NK-92 (cell line): ENCODE data around the gene CCDC190.
"Not testable (repeated sequence)": the region's sequence is repeated elsewhere in the genome, so short reads cannot be mapped to it uniquely, and the experiment has no call there.

Experiments used
- DNase-seq: peaks from one replicate; lab custom pipeline; 2025; ENCODE audit not compliant: unreplicated experiment; lab: John Stamatoyannopoulos, UW

CCDC190 gene

GRCh38 chr1:162861101-162861500 is at the start of gene CCDC190:
Gene CCDC190 (minus strand): TSS chr1:162861175. CDS start chr1:162859646, 1,529 bp downstream.
- DNase-seq = no peak

- DNase-seq = no peak
Observed at GRCh38 chr1:162910161-162910560, 49.2 kb upstream of the CCDC190 start.

GRCh38 chr1:162908780-162909179 is 47.8 kb upstream of the CCDC190 start:
- DNase-seq = no peak

GRCh38 chr1:162908236-162908635 is 47.3 kb upstream of the CCDC190 start:
- no peak for DNase-seq

- no peak for DNase-seq
Observed at GRCh38 chr1:162906485-162906884, 45.5 kb upstream of the CCDC190 start.

- no peak for DNase-seq
Observed at GRCh38 chr1:162905174-162906158, 44.5 kb upstream of the CCDC190 start.

- no peak for DNase-seq
Observed at GRCh38 chr1:162904579-162904978, 43.6 kb upstream of the CCDC190 start.

- DNase-seq = no peak
Observed at GRCh38 chr1:162904023-162904422, 43.0 kb upstream of the CCDC190 start.

GRCh38 chr1:162903246-162903645 is 42.3 kb upstream of the CCDC190 start:
- DNase-seq = no peak

- DNase-seq = no peak
Observed at GRCh38 chr1:162902416-162902815, 41.4 kb upstream of the CCDC190 start.

GRCh38 chr1:162901243-162901642 is 40.3 kb upstream of the CCDC190 start:
- DNase-seq = no peak

- DNase-seq = no peak
Observed at GRCh38 chr1:162899422-162900146, 38.6 kb upstream of the CCDC190 start.

GRCh38 chr1:162893612-162893908 is 32.6 kb upstream of the CCDC190 start:
- no peak for DNase-seq

GRCh38 chr1:162892906-162893611 is 32.1 kb upstream of the CCDC190 start:
- no peak for DNase-seq

GRCh38 chr1:162889989-162890388 is 29.0 kb upstream of the CCDC190 start:
- DNase-seq = no peak

GRCh38 chr1:162886705-162887104 is 25.7 kb upstream of the CCDC190 start:
- no peak for DNase-seq

- no peak for DNase-seq
Observed at GRCh38 chr1:162885265-162885664, 24.3 kb upstream of the CCDC190 start.

- no peak for DNase-seq
Observed at GRCh38 chr1:162884831-162885230, 23.9 kb upstream of the CCDC190 start.

- DNase-seq = no peak
Observed at GRCh38 chr1:162882248-162882674, 21.3 kb upstream of the CCDC190 start.

GRCh38 chr1:162881590-162881989 is 20.6 kb upstream of the CCDC190 start:
- no peak for DNase-seq

GRCh38 chr1:162880617-162881016 is 19.6 kb upstream of the CCDC190 start:
- DNase-seq = not testable (repeated sequence)
